ENCODE measurements around the gene ZXDC.

The ZXDC gene

GRCh38 chr3:126456211-126456610, 19.5 kb downstream of the ZXDC start:
- Histone ChIP-seq H3K36me3 (ENCODE audit: control insufficient read depth in 2 of 2, insufficient read depth in 2 of 2, low read length in 2 of 2) (peaks cover 64 to 70% of the 10 kb centered on the region in 2 donors), H3K4me1 (ENCODE audit: control insufficient read depth in 2 of 2, insufficient read depth in 2 of 2, low read length in 2 of 2) (no peaks in the 10 kb centered on the region), H3K9me3 (ENCODE audit: control insufficient read depth in 2 of 2, low read length in 2 of 2) (no peaks in the 10 kb centered on the region), H3K27ac (ENCODE audit: low read depth in 2 of 2, low read length in 2 of 2) (no peak overlapping the region), H3K9ac (ENCODE audit: low read depth in 1 of 2, low read length in 2 of 2) (no peak overlapping the region), H3K27me3 (ENCODE audit: control insufficient read depth in 2 of 2, insufficient read depth in 2 of 2, low read length in 2 of 2) (no peaks in the 10 kb centered on the region), H3K4me3 (ENCODE audit: low read length in 2 of 2) (no peak overlapping the region)

DNA sequence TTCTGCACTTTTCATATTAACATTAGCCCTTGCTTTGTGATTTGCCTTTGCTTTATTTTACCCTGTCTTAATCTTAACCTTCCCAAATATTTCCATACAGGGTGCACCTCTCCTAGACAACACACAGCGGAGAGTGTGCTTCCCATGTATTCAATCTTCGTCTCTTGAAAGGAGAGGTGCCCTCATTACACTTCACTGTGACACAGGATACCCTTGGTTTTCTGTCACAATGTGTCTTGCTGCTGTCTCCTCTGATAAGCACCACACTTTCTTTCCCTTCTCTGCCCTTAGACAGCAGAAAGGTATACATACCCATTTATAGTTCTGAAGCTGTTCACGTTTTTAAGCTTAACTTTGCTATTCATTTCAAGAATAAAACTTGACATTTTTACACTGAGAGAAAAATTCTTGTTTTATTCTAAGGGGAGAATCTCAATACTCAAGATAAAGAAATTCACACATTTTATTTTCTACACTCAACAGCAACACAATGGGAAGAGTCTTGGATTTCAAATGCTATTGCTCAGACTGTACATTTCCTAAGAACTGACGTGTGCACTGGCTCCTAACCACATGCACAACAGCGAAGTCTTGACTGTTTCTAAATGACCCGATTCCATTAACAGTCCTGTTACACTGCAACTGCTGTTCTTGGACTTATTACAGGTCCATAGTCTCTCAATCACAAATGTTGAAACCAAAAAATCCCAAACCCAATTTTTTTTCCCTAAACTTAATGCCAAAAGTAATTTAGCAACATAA, 21.1 kb downstream of the ZXDC start:
- Histone ChIP-seq H3K4me3 (ENCODE audit: low read length in 2 of 2) (no peak overlapping the region), H3K27ac (ENCODE audit: low read depth in 2 of 2, low read length in 2 of 2) (no peak overlapping the region), H3K9ac (ENCODE audit: low read depth in 1 of 2, low read length in 2 of 2) (no peak overlapping the region), H3K9me3 (ENCODE audit: control insufficient read depth in 2 of 2, low read length in 2 of 2) (no peaks in the 10 kb centered on the region), H3K4me1 (ENCODE audit: control insufficient read depth in 2 of 2, insufficient read depth in 2 of 2, low read length in 2 of 2) (no peaks in the 10 kb centered on the region), H3K36me3 (ENCODE audit: control insufficient read depth in 2 of 2, insufficient read depth in 2 of 2, low read length in 2 of 2) (peaks cover 63 to 71% of the 10 kb centered on the region in 2 donors), H3K27me3 (ENCODE audit: control insufficient read depth in 2 of 2, insufficient read depth in 2 of 2, low read length in 2 of 2) (no peaks in the 10 kb centered on the region)

DNA sequence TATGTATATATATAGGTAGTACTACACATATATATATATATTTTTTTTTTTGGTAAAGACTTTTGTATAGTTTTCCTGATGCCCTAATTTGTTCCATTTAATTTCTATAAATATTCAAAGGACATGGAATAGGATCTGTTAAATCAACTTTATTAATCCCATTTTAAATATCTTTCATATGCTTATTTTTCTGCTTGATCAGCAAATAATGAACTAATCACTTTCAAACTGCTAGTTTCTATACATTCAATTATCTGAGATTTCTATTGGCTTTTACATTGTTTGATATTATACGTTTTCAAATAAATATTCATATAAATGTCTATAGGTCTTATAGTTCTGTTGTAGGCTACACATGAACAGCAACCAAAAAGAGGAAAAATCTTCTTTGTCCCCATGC, 21.7 kb downstream of the ZXDC start:
- Histone ChIP-seq H3K27me3 (ENCODE audit: control insufficient read depth in 2 of 2, insufficient read depth in 2 of 2, low read length in 2 of 2) (no peaks in the 10 kb centered on the region), H3K4me3 (ENCODE audit: low read length in 2 of 2) (no peak overlapping the region), H3K27ac (ENCODE audit: low read depth in 2 of 2, low read length in 2 of 2) (no peak overlapping the region), H3K36me3 (ENCODE audit: control insufficient read depth in 2 of 2, insufficient read depth in 2 of 2, low read length in 2 of 2) (peaks cover 62 to 65% of the 10 kb centered on the region in 2 donors), H3K4me1 (ENCODE audit: control insufficient read depth in 2 of 2, insufficient read depth in 2 of 2, low read length in 2 of 2) (no peaks in the 10 kb centered on the region), H3K9me3 (ENCODE audit: control insufficient read depth in 2 of 2, low read length in 2 of 2) (no peaks in the 10 kb centered on the region), H3K9ac (ENCODE audit: low read depth in 1 of 2, low read length in 2 of 2) (no peak overlapping the region)

DNA sequence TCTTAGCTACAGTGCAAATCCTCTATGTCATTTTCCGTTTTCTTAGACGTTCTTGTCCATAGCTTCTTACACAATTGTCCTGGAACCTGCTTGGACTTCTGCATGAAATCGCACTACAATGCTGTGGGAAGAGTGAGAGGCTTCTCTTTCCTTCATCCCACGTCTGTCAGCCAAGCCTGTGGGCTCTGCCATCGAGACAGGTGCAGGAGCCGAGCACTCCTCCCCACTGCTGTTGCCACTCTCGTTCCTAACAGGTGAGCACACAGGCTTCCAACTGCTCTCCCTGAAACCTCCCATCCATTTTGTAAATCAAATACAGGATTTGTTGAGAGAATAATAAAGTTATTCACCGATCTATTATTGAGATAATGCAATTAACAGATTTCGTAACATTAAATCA, 23.5 kb downstream of the ZXDC start:
- no peak overlapping the region for H3K27ac ChIP-seq (ENCODE audit: low read depth in 2 of 2, low read length in 2 of 2)
- H3K4me1 ChIP-seq (ENCODE audit: control insufficient read depth in 2 of 2, insufficient read depth in 2 of 2, low read length in 2 of 2), result no peaks in the 10 kb centered on the region
- no peaks in the 10 kb centered on the region for H3K9me3 ChIP-seq (ENCODE audit: control insufficient read depth in 2 of 2, low read length in 2 of 2)
- peaks cover 62 to 64% of the 10 kb centered on the region in 2 donors for H3K36me3 ChIP-seq (ENCODE audit: control insufficient read depth in 2 of 2, insufficient read depth in 2 of 2, low read length in 2 of 2)
- H3K27me3 ChIP-seq (ENCODE audit: control insufficient read depth in 2 of 2, insufficient read depth in 2 of 2, low read length in 2 of 2), result no peaks in the 10 kb centered on the region
- H3K4me3 ChIP-seq (ENCODE audit: low read length in 2 of 2), result no peak overlapping the region
- no peak overlapping the region for H3K9ac ChIP-seq (ENCODE audit: low read depth in 1 of 2, low read length in 2 of 2)

DNA sequence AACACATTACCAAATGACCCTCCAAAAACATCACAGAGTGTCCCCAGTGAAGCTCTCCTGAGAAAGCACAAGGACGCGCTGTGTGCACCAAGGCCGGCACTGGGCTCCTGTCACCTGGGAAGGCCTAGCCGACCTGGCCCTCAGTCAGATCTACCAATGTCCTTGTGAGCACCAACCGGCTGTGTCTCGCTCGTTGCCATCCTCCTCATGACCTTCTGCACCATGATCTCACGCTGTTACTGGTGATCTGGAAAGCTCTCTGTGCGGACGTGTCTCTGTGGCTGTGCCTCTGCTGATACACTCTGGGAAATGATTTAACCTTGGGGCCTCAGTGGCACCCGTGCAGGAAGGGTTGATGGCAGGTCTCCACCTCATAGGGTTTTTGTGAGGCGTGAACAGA, 24.2 kb downstream of the ZXDC start:
- H3K27ac ChIP-seq (ENCODE audit: low read depth in 2 of 2, low read length in 2 of 2), result no peak overlapping the region
- peaks cover 56 to 59% of the 10 kb centered on the region in 2 donors for H3K36me3 ChIP-seq (ENCODE audit: control insufficient read depth in 2 of 2, insufficient read depth in 2 of 2, low read length in 2 of 2)
- no peaks in the 10 kb centered on the region for H3K27me3 ChIP-seq (ENCODE audit: control insufficient read depth in 2 of 2, insufficient read depth in 2 of 2, low read length in 2 of 2)
- H3K4me1 ChIP-seq (ENCODE audit: control insufficient read depth in 2 of 2, insufficient read depth in 2 of 2, low read length in 2 of 2), result no peaks in the 10 kb centered on the region
- no peak overlapping the region for H3K4me3 ChIP-seq (ENCODE audit: low read length in 2 of 2)
- no peaks in the 10 kb centered on the region for H3K9me3 ChIP-seq (ENCODE audit: control insufficient read depth in 2 of 2, low read length in 2 of 2)
- H3K9ac ChIP-seq (ENCODE audit: low read depth in 1 of 2, low read length in 2 of 2), result no peak overlapping the region

DNA sequence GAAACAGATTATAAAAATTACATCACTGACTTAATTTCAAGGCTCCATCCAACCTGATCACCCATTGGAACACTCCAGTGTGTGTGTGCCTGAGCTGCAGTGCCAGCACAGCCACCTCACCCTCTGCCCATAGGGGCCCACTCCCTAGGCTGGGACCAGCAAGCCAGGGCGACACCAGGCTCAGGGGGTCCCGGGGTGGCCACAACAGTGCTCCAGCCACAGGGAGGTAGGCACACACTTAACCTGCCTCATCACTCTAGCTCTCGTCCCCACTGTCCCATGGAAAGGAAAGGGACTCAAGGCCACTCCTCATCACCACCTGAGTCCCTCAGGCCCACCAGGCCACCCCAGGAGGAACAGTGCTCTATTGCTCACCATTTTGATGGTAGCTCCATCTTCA, 24.9 kb downstream of the ZXDC start:
- Histone ChIP-seq H3K4me3 (ENCODE audit: low read length in 2 of 2) (no peak overlapping the region), H3K9ac (ENCODE audit: low read depth in 1 of 2, low read length in 2 of 2) (no peak overlapping the region), H3K27ac (ENCODE audit: low read depth in 2 of 2, low read length in 2 of 2) (no peak overlapping the region), H3K9me3 (ENCODE audit: control insufficient read depth in 2 of 2, low read length in 2 of 2) (no peaks in the 10 kb centered on the region), H3K27me3 (ENCODE audit: control insufficient read depth in 2 of 2, insufficient read depth in 2 of 2, low read length in 2 of 2) (no peaks in the 10 kb centered on the region), H3K36me3 (ENCODE audit: control insufficient read depth in 2 of 2, insufficient read depth in 2 of 2, low read length in 2 of 2) (peaks cover 53% of the 10 kb centered on the region in 2 donors), H3K4me1 (ENCODE audit: control insufficient read depth in 2 of 2, insufficient read depth in 2 of 2, low read length in 2 of 2) (no peaks in the 10 kb centered on the region)

- H3K36me3 ChIP-seq (ENCODE audit: control insufficient read depth in 2 of 2, insufficient read depth in 2 of 2, low read length in 2 of 2), result peaks cover 50 to 51% of the 10 kb centered on the region in 2 donors
Observed at GRCh38 chr3:126450219-126450618, 25.5 kb downstream of the ZXDC start.

DNA sequence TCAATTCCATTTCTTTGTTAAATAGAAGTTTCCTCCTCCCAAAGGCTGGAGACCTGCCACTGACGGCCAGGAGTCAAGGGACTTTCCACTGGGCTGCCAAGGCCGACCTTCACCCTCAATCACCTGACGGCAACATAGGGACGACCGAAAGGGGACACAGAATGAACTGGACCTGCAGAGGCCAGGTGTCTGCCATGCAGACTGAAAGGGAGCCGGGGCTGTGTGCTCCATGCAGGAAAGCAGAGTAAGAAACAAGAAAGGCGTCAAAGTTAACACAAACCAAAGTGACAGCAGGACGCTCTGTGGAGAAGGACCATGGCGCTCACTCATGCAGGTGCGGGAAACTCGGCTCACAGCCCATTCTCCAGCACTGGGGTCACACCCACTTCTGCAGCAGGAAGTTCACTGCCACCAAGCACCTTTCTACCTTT, 26.1 kb downstream of the ZXDC start:
- H3K27ac ChIP-seq (ENCODE audit: low read depth in 2 of 2, low read length in 2 of 2), result no peak overlapping the region
- no peaks in the 10 kb centered on the region for H3K4me1 ChIP-seq (ENCODE audit: control insufficient read depth in 2 of 2, insufficient read depth in 2 of 2, low read length in 2 of 2)
- H3K9ac ChIP-seq (ENCODE audit: low read depth in 1 of 2, low read length in 2 of 2), result no peak overlapping the region
- H3K4me3 ChIP-seq (ENCODE audit: low read length in 2 of 2), result no peak overlapping the region
- H3K36me3 ChIP-seq (ENCODE audit: control insufficient read depth in 2 of 2, insufficient read depth in 2 of 2, low read length in 2 of 2), result peaks cover 46 to 51% of the 10 kb centered on the region in 2 donors
- no peaks in the 10 kb centered on the region for H3K9me3 ChIP-seq (ENCODE audit: control insufficient read depth in 2 of 2, low read length in 2 of 2)
- no peaks in the 10 kb centered on the region for H3K27me3 ChIP-seq (ENCODE audit: control insufficient read depth in 2 of 2, insufficient read depth in 2 of 2, low read length in 2 of 2)

More at GRCh38 chr3:126450219-126450618, 25.5 kb downstream of the ZXDC start:
- Histone ChIP-seq H3K27me3 (ENCODE audit: control insufficient read depth in 2 of 2, insufficient read depth in 2 of 2, low read length in 2 of 2) (no peaks in the 10 kb centered on the region), H3K4me3 (ENCODE audit: low read length in 2 of 2) (no peak overlapping the region), H3K9ac (ENCODE audit: low read depth in 1 of 2, low read length in 2 of 2) (no peak overlapping the region), H3K4me1 (ENCODE audit: control insufficient read depth in 2 of 2, insufficient read depth in 2 of 2, low read length in 2 of 2) (no peaks in the 10 kb centered on the region), H3K27ac (ENCODE audit: low read depth in 2 of 2, low read length in 2 of 2) (no peak overlapping the region), H3K9me3 (ENCODE audit: control insufficient read depth in 2 of 2, low read length in 2 of 2) (no peaks in the 10 kb centered on the region)

DNA sequence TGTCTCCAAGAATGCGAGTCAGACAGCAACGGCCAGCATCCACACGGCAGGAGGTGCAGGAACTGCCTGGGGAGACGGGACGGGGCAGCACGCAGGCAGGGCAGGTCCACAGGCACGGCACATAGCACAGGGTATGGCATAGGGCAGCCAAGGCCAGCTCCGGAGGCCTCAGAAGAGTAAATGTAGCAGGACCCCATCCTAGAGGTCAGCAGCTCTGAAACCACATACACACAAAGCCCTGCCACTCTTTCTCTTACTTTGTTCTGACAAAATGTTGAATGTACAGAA, 26.9 kb downstream of the ZXDC start:
- no peaks in the 10 kb centered on the region for H3K9me3 ChIP-seq (ENCODE audit: control insufficient read depth in 2 of 2, low read length in 2 of 2)
- H3K27me3 ChIP-seq (ENCODE audit: control insufficient read depth in 2 of 2, insufficient read depth in 2 of 2, low read length in 2 of 2), result no peaks in the 10 kb centered on the region
- H3K4me1 ChIP-seq (ENCODE audit: control insufficient read depth in 2 of 2, insufficient read depth in 2 of 2, low read length in 2 of 2), result no peaks in the 10 kb centered on the region
- H3K9ac ChIP-seq (ENCODE audit: low read depth in 1 of 2, low read length in 2 of 2), result no peak overlapping the region
- peaks cover 40 to 47% of the 10 kb centered on the region in 2 donors for H3K36me3 ChIP-seq (ENCODE audit: control insufficient read depth in 2 of 2, insufficient read depth in 2 of 2, low read length in 2 of 2)
- no peak overlapping the region for H3K4me3 ChIP-seq (ENCODE audit: low read length in 2 of 2)
- H3K27ac ChIP-seq (ENCODE audit: low read depth in 2 of 2, low read length in 2 of 2), result no peak overlapping the region

DNA sequence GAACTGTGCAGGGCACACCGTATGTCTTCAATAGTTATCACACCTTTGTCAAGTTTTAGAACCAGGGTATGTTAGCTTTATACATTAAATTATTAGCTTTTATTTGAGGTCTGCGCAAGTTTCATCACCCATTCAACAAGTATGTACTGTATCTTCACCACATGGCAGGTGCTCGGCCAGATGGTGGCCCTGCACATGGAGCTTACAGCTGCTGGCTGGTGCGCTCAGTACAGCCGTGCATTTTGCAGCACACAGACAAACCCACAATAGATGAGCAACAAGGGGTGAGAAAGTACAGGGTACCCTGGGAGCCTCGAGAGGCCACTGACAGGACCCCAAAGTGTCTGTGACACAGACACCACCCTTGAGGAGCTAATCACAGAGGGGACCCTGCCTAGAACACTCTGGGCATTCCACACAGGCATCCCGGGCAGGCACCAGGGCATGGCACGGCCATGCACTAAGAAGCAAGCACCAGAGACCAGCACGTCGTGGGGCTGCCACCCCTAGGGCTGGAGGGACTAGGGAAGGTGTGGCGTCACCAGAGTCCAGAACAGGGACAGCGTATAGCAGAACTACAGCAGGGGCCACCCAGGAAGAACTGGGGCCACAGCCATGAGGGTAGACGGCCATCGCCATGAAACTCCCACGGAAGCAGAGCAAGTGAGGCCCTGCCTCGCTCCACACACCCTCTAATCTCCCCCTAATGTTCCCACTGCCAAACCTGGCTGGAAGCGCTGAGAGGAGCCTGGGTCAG, 27.4 kb downstream of the ZXDC start:
- Histone ChIP-seq H3K9me3 (ENCODE audit: control insufficient read depth in 2 of 2, low read length in 2 of 2) (no peaks in the 10 kb centered on the region), H3K27ac (ENCODE audit: low read depth in 2 of 2, low read length in 2 of 2) (no peak overlapping the region), H3K36me3 (ENCODE audit: control insufficient read depth in 2 of 2, insufficient read depth in 2 of 2, low read length in 2 of 2) (peaks cover 39 to 46% of the 10 kb centered on the region in 2 donors), H3K4me3 (ENCODE audit: low read length in 2 of 2) (no peak overlapping the region), H3K4me1 (ENCODE audit: control insufficient read depth in 2 of 2, insufficient read depth in 2 of 2, low read length in 2 of 2) (no peaks in the 10 kb centered on the region), H3K27me3 (ENCODE audit: control insufficient read depth in 2 of 2, insufficient read depth in 2 of 2, low read length in 2 of 2) (no peaks in the 10 kb centered on the region), H3K9ac (ENCODE audit: low read depth in 1 of 2, low read length in 2 of 2) (no peak overlapping the region)

Data from mucosa of rectum (tissue), 2 donors.